HepG2 (cell line): ENCODE measurements around the gene PEAK3. TPM values are rescaled to one million over a fixed set of nuclear protein-coding genes. Genes with fewer than 3 reads are reported as not detected.

ENCODE experiments used
- EZH2 ChIP-seq: conservative IDR thresholded peaks from 2 replicates; pipeline ENCODE4 v1.6.1; 2012; ENCODE audit warnings: mild to moderate bottlenecking, low read depth, low read length, moderate library complexity
- GABPB1 ChIP-seq: IDR thresholded peaks from 2 replicates; pipeline ENCODE4 v1.6.1; 2016; ENCODE audit warnings: mild to moderate bottlenecking, missing genetic modification reagents, moderate library complexity, missing compliant biosample characterization
- GFI1 ChIP-seq: sonication (generic); formaldehyde crosslinking; IDR thresholded peaks from 2 replicates; pipeline ENCODE4 v1.5.0; 2020; ENCODE audit warnings: missing genetic modification reagents, mild to moderate bottlenecking, borderline replicate concordance
- HOXA3 ChIP-seq: sonication (generic); formaldehyde crosslinking; IDR thresholded peaks from 2 replicates; pipeline ENCODE4 v1.5.0; 2020; ENCODE audit warnings: missing genetic modification reagents
- KMT2B ChIP-seq: IDR thresholded peaks from 2 replicates; pipeline ENCODE4 v1.6.1; 2016; ENCODE audit warnings: missing genetic modification reagents, missing compliant biosample characterization
- MAF1 ChIP-seq: sonication (generic); formaldehyde crosslinking; IDR thresholded peaks from 2 replicates; pipeline ENCODE4 v1.5.0; 2020; ENCODE audit warnings: missing genetic modification reagents, borderline replicate concordance
- MED8 ChIP-seq: sonication (generic); formaldehyde crosslinking; IDR thresholded peaks from 2 replicates; pipeline ENCODE4 v1.8.1; 2023; ENCODE audit warnings: mild to moderate bottlenecking, missing genetic modification reagents; ENCODE audit not compliant: insufficient replicate concordance
- MXD4 ChIP-seq: IDR thresholded peaks from 2 replicates; pipeline ENCODE4 v1.6.1; 2016; ENCODE audit warnings: mild to moderate bottlenecking, missing biosample characterization, missing genetic modification reagents
- MZF1 ChIP-seq: sonication (generic); formaldehyde crosslinking; IDR thresholded peaks from 2 replicates; pipeline ENCODE4 v1.8.1; 2023; ENCODE audit warnings: mild to moderate bottlenecking, missing genetic modification reagents, borderline replicate concordance
- NCOA1 ChIP-seq: sonication (generic); formaldehyde crosslinking; IDR thresholded peaks from 2 replicates; pipeline ENCODE4 v1.9.0; 2021; ENCODE audit warnings: missing genetic modification reagents
- NCOR1 ChIP-seq: fragments of 200-600 bp; sonication (generic); IDR thresholded peaks from 2 replicates; pipeline ENCODE4 v1.7.0; 2017; ENCODE audit warnings: antibody characterized with exemption, low read length, borderline replicate concordance
- NFE2 ChIP-seq: sonication (generic); formaldehyde crosslinking; IDR thresholded peaks from 2 replicates; pipeline ENCODE4 v1.4.0; 2020; ENCODE audit warnings: missing genetic modification reagents
- NONO ChIP-seq, 2 experiments: fragments of 450-650 bp in 1 of 2; sonication (generic) in 1 of 2; formaldehyde crosslinking in 1 of 2; IDR thresholded peaks in 1 of 2; conservative IDR thresholded peaks in 1 of 2; 2 replicates each; pipeline versions ENCODE4 v1.6.1 to v1.8.0; 2017 to 2022; ENCODE audit warnings: mild to moderate bottlenecking in 1 of 2, missing genetic modification reagents in 1 of 2, moderate library complexity in 1 of 2
- REPIN1 ChIP-seq: sonication (generic); formaldehyde crosslinking; IDR thresholded peaks from 2 replicates; pipeline ENCODE4 v1.8.0; 2022; ENCODE audit warnings: missing genetic modification reagents, low read depth, mild to moderate bottlenecking, borderline replicate concordance
- SAFB2 ChIP-seq: sonication (generic); formaldehyde crosslinking; IDR thresholded peaks from 2 replicates; pipeline ENCODE4 v1.5.1; 2020; ENCODE audit warnings: missing genetic modification reagents, low read depth, mild to moderate bottlenecking, borderline replicate concordance
- SRSF4 ChIP-seq: fragments of 200-400 bp; formaldehyde crosslinking; IDR thresholded peaks from one replicate; pipeline ENCODE4 v1.6.1; 2018; ENCODE audit warnings: mild to moderate bottlenecking, low read depth, low read length, moderate library complexity; ENCODE audit not compliant: poor library complexity, severe bottlenecking
- SSRP1 ChIP-seq: IDR thresholded peaks from 2 replicates; pipeline ENCODE4 v1.6.1; 2016; ENCODE audit warnings: control low read depth
- THAP11 ChIP-seq: IDR thresholded peaks from 2 replicates; pipeline ENCODE4 v1.6.1; 2016; ENCODE audit warnings: missing biosample characterization, missing genetic modification reagents
- TP53 ChIP-seq: sonication (generic); formaldehyde crosslinking; conservative IDR thresholded peaks from 2 replicates; pipeline ENCODE4 v1.4.0; 2020; ENCODE audit warnings: missing genetic modification reagents
- ZMAT5 ChIP-seq: sonication (generic); formaldehyde crosslinking; IDR thresholded peaks from 2 replicates; pipeline ENCODE4 v1.5.0; 2020; ENCODE audit warnings: mild to moderate bottlenecking, low read depth, missing genetic modification reagents, borderline replicate concordance
- ZNF317 ChIP-seq: sonication (generic); formaldehyde crosslinking; IDR thresholded peaks from 2 replicates; pipeline ENCODE4 v1.5.0; 2020; ENCODE audit warnings: mild to moderate bottlenecking, missing genetic modification reagents
- ZNF761 ChIP-seq: sonication (generic); formaldehyde crosslinking; conservative IDR thresholded peaks from 2 replicates; pipeline ENCODE4 v1.4.0; 2020; ENCODE audit warnings: mild to moderate bottlenecking, missing genetic modification reagents
- ZNF772 ChIP-seq: sonication (generic); formaldehyde crosslinking; IDR thresholded peaks from 2 replicates; pipeline ENCODE4 v1.5.0; 2020; ENCODE audit warnings: mild to moderate bottlenecking, missing genetic modification reagents
- ZNF782 ChIP-seq: sonication (generic); formaldehyde crosslinking; IDR thresholded peaks from 2 replicates; pipeline ENCODE4 v1.4.0; 2020; ENCODE audit warnings: missing genetic modification reagents, mild to moderate bottlenecking, borderline replicate concordance
- ZSCAN31 ChIP-seq: sonication (generic); formaldehyde crosslinking; IDR thresholded peaks from 2 replicates; pipeline ENCODE4 v1.5.0; 2020; ENCODE audit warnings: low read depth, mild to moderate bottlenecking, missing genetic modification reagents
- polyA plus RNA-seq, 8 experiments: library from polyadenylated mRNA; depleted of rRNA in 3 of 8; stranded (reverse) in 7 of 8; unstranded in 1 of 8; fragments of >200 nt; fragmentation: Illumina TruSeq in 4 of 8; extraction: Trizol in 4 of 8; gene quantifications; 2 replicates each; pipeline versions ENCODE4 v1.2.1 to v1.2.3, GENCODE V29; 2011 to 2016; ENCODE audit warnings: low read depth in 4 of 8, missing spikeins in 1 of 8, mixed read lengths in 1 of 8; ENCODE audit not compliant: insufficient read depth in 1 of 8
- total RNA-seq, 5 experiments: library from RNA; depleted of rRNA; stranded (reverse); fragments of >200 nt; fragmentation: Illumina TruSeq; extraction: Trizol; gene quantifications; 2 replicates each; pipeline ENCODE4 v1.2.3, GENCODE V29; 2016; ENCODE audit warnings: low read depth in 1 of 5
- TF ChIP-seq, protein P1 (sequence below): sonication (generic); formaldehyde crosslinking; IDR thresholded peaks from 2 replicates; pipeline ENCODE4 v1.4.0; 2020; ENCODE audit warnings: missing genetic modification reagents
- TF ChIP-seq, protein P2 (sequence below): sonication (generic); formaldehyde crosslinking; IDR thresholded peaks from 2 replicates; pipeline ENCODE4 v1.4.0; 2020; ENCODE audit warnings: missing genetic modification reagents

Gene PEAK3
- total and polyA plus RNA-seq, 2 of the 13 experiments (the other 11 are each of a cell fraction or from before 2014, with no cell fraction given), result not detected

DNA sequence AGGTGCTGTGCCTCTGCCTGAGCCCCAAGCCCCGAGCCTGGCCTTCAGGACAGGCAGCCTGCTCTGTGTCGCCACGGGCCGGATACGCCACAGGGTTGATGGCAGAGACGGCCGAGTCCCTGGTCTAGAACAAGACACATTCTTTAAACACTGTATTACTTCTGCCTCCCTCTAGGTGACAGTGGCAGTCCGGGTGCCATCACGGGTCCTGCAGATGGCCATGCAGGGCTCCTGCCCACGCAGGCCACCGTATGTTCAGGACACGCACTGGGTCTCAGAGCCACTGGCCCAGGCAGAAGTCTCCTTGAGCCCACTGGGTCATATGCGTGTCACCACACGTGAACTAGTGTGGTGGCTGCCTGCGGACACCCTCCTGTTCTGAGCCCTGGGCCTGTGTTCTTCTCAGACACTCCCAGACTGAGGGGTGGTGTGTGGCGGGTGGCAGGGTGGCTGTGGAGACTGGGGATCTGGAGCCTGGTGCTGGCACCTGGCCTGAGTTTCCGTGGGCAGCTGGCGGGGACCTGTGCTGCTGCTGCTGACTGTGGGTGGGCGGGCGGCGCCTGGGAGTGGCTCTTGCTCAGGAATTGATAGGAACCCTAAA, 50.3 kb downstream of the PEAK3 start (continued):
- TF ChIP-seq SRSF4, result no peak
- no peak for TF ChIP-seq ZNF772 (CRISPR knock-in tag)
- TF ChIP-seq SSRP1 (CRISPR knock-in tag), result peak; percentile 73; the same call in 1 of the 2 replicates
- TF ChIP-seq ZNF782, result no peak
- no peak for TF ChIP-seq MAF1 (CRISPR knock-in tag)
- TF ChIP-seq KMT2B (CRISPR knock-in tag), result no peak
- TF ChIP-seq TP53 (CRISPR knock-in tag), result no peak
- TF ChIP-seq NONO (IDR thresholded peaks at IDR 0.05), result no peak
- no peak for TF ChIP-seq NONO (CRISPR knock-in tag; conservative IDR thresholded peaks at IDR 0.05)
- no peak for TF ChIP-seq MXD4
- no peak for TF ChIP-seq EZH2
- no peak for TF ChIP-seq GABPB1 (CRISPR knock-in tag)
- no peak for TF ChIP-seq GFI1 (CRISPR knock-in tag)
- TF ChIP-seq ZNF317, result no peak
- TF ChIP-seq, protein P1, sequence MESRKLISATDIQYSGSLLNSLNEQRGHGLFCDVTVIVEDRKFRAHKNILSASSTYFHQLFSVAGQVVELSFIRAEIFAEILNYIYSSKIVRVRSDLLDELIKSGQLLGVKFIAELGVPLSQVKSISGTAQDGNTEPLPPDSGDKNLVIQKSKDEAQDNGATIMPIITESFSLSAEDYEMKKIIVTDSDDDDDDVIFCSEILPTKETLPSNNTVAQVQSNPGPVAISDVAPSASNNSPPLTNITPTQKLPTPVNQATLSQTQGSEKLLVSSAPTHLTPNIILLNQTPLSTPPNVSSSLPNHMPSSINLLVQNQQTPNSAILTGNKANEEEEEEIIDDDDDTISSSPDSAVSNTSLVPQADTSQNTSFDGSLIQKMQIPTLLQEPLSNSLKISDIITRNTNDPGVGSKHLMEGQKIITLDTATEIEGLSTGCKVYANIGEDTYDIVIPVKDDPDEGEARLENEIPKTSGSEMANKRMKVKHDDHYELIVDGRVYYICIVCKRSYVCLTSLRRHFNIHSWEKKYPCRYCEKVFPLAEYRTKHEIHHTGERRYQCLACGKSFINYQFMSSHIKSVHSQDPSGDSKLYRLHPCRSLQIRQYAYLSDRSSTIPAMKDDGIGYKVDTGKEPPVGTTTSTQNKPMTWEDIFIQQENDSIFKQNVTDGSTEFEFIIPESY, result peak; percentile 4; the same call in 1 of the 2 replicates
- TF ChIP-seq ZSCAN31 (CRISPR knock-in tag), result no peak
- no peak for TF ChIP-seq SAFB2
- no peak for TF ChIP-seq REPIN1 (CRISPR knock-in tag)
- TF ChIP-seq, protein P2, sequence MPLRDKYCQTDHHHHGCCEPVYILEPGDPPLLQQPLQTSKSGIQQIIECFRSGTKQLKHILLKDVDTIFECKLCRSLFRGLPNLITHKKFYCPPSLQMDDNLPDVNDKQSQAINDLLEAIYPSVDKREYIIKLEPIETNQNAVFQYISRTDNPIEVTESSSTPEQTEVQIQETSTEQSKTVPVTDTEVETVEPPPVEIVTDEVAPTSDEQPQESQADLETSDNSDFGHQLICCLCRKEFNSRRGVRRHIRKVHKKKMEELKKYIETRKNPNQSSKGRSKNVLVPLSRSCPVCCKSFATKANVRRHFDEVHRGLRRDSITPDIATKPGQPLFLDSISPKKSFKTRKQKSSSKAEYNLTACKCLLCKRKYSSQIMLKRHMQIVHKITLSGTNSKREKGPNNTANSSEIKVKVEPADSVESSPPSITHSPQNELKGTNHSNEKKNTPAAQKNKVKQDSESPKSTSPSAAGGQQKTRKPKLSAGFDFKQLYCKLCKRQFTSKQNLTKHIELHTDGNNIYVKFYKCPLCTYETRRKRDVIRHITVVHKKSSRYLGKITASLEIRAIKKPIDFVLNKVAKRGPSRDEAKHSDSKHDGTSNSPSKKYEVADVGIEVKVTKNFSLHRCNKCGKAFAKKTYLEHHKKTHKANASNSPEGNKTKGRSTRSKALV, result no peak
- TF ChIP-seq ZNF761 (CRISPR knock-in tag), result no peak
- no peak for TF ChIP-seq MED8
- TF ChIP-seq NFE2 (CRISPR knock-in tag), result no peak
- TF ChIP-seq NCOR1, result no peak
- TF ChIP-seq HOXA3 (CRISPR knock-in tag), result 0 out of 2 replicates have a peak, but pooled peaks have one; percentile 5
- no peak for TF ChIP-seq MZF1
- TF ChIP-seq ZMAT5 (CRISPR knock-in tag), result no peak
- TF ChIP-seq THAP11, result no peak
- no peak for TF ChIP-seq NCOA1 (CRISPR knock-in tag)
